Naive thymus-derived CD8-positive, alpha-beta T cell (primary cell): Measurements from ENCODE around the gene ADCY4. TPM values are rescaled to one million over a fixed set of nuclear protein-coding genes. Genes with fewer than 3 reads are reported as not detected.

ENCODE experiments used
- ATAC-seq, 2 donors: fragments of 150-1000 bp; cut with Tn5 transposase in 1 of 2; sonication (Bioruptor Pico), chemical (Tn5 transposase) in 1 of 2; 1 replicate in 1 of 2; 2 replicates in 1 of 2; pipeline ENCODE4 v1.10.0; 2021; ENCODE audit warnings: mild to moderate bottlenecking in 2 of 2, moderate library complexity in 2 of 2
- POLR2A ChIA-PET: fragments of 350-600 bp; sonication (Branson Sonifier 250); formaldehyde crosslinking; loops from one replicate; lab custom pipeline; 2021; ENCODE audit warnings: antibody characterized with exemption; lab: Charles Lee
- DNase-seq, 10 donors: peaks; one replicate each; pipeline versions ENCODE4 v3.0.0 to v3.0.0-alpha.2; 2020 to 2022
- H3K27ac Mint-ChIP-seq, 10 donors: one replicate each; pipeline ENCODE4 v1.8.0; 2020 to 2022; ENCODE audit warnings: mild to moderate bottlenecking in 10 of 10, mixed read lengths in 10 of 10, moderate library complexity in 4 of 10, inconsistent platforms in 1 of 10
- H3K27me3 Mint-ChIP-seq, 5 donors: one replicate each; pipeline ENCODE4 v1.8.0; 2021 to 2022; ENCODE audit warnings: mixed read lengths in 5 of 5
- H3K36me3 Mint-ChIP-seq, 3 donors: one replicate each; pipeline ENCODE4 v1.8.0; 2020 to 2022; ENCODE audit warnings: mixed read lengths in 3 of 3, mild to moderate bottlenecking in 2 of 3, inconsistent platforms in 1 of 3
- H3K4me1 Mint-ChIP-seq, 4 donors: one replicate each; pipeline ENCODE4 v1.8.0; 2021 to 2022; ENCODE audit warnings: mixed read lengths in 4 of 4
- H3K4me3 Mint-ChIP-seq, 10 donors: one replicate each; pipeline ENCODE4 v1.8.0; 2020 to 2022; ENCODE audit warnings: mild to moderate bottlenecking in 10 of 10, mixed read lengths in 10 of 10, moderate library complexity in 6 of 10, inconsistent platforms in 1 of 10
- H3K9me3 Mint-ChIP-seq, 9 donors: one replicate each; pipeline ENCODE4 v1.8.0; 2020 to 2022; ENCODE audit warnings: mixed read lengths in 9 of 9, mild to moderate bottlenecking in 3 of 9, inconsistent platforms in 1 of 9, moderate library complexity in 1 of 9
- polyA plus RNA-seq, 3 donors: library from polyadenylated mRNA; unstranded; fragments of 300-500 nt; fragmentation: Illumina TruSeq; gene quantifications; one replicate each; pipeline ENCODE4 v1.2.3, GENCODE V29; 2021
- total RNA-seq, 8 experiments: library from RNA in 2 of 8; stranded (reverse) in 2 of 8; gene quantifications; one replicate each; pipeline ENCODE4 v1.2.3 and lab custom pipeline; 2021 to 2026

ADCY4 gene
- total and polyA plus RNA-seq, 5 experiments from 2014 or later, result 0.08 to 4.7 (median 0.28) TPM

- no peaks in the 10 kb centered on the region for H3K36me3 Mint-ChIP-seq
- H3K27me3 Mint-ChIP-seq, result peaks cover 2 to 28% (median 3%) of the 10 kb centered on the region in 5 donors
- H3K27ac Mint-ChIP-seq, result no peak overlapping the region
- ATAC-seq (no peak), DNase-seq (no peak)
- peaks cover 10 to 25% (median 16%) of the 10 kb centered on the region in 4 donors for H3K4me1 Mint-ChIP-seq
- no peaks in the 10 kb centered on the region for H3K9me3 Mint-ChIP-seq
- no peak overlapping the region for H3K4me3 Mint-ChIP-seq
- POLR2A ChIA-PET, result interaction anchor here (1.3 kb wide), 1 partner anchor 13 kb away, joined by 3 read pairs; the partner anchor contains the start of gene LTB4R
Measured at GRCh38 chr14:24324024-24324423, 10.8 kb downstream of the ADCY4 start.

- ATAC-seq (no peak), DNase-seq (no peak)
- peaks cover 0 to 21% (median 2%) of the 10 kb centered on the region in 5 donors for H3K27me3 Mint-ChIP-seq
- no peaks in the 10 kb centered on the region for H3K9me3 Mint-ChIP-seq
- H3K4me1 Mint-ChIP-seq, result peaks cover 10 to 18% (median 11%) of the 10 kb centered on the region in 4 donors
- H3K27ac Mint-ChIP-seq, result peak overlapping the region in 1 of 10 donors; percentile 52
- POLR2A ChIA-PET, result no interaction called here
- H3K4me3 Mint-ChIP-seq, result peak overlapping the region in 1 of 10 donors; percentile 55
- H3K36me3 Mint-ChIP-seq, result no peaks in the 10 kb centered on the region
Measured at GRCh38 chr14:24323341-24323740, 11.5 kb downstream of the ADCY4 start.

- no peak for ATAC-seq
- POLR2A ChIA-PET, result no interaction called here
- Mint-ChIP-seq H3K27ac (peak overlapping the region in 3 of 10 donors; percentile 26 to 52 (median 46)), H3K36me3 (no peaks in the 10 kb centered on the region), H3K9me3 (no peaks in the 10 kb centered on the region), H3K4me1 (peaks cover 8 to 14% (median 10%) of the 10 kb centered on the region in 4 donors), H3K4me3 (no peak overlapping the region), H3K27me3 (peaks cover 0 to 19% (median 2%) of the 10 kb centered on the region in 5 donors)
- DNase-seq, result no peak
Measured at GRCh38 chr14:24322672-24323071, 12.2 kb downstream of the ADCY4 start.

- POLR2A ChIA-PET, result interaction anchor here (0.7 to 2.6 kb wide), 3 partner anchors 11 to 106 kb away, joined by 3 to 10 read pairs (median 3); partner anchors contain the start of genes LTB4R, LTB4R2 and MDP1
- Mint-ChIP-seq H3K4me3 (no peak overlapping the region), H3K27ac (peak overlapping the region in 1 of 10 donors; percentile 46), H3K27me3 (peaks cover 0 to 19% (median 2%) of the 10 kb centered on the region in 5 donors), H3K36me3 (no peaks in the 10 kb centered on the region), H3K9me3 (no peaks in the 10 kb centered on the region), H3K4me1 (peaks cover 0 to 10% (median 2%) of the 10 kb centered on the region in 4 donors)
- ATAC-seq, result no peak
- DNase-seq, result no peak
Measured at GRCh38 chr14:24321212-24321975, 13.5 kb downstream of the ADCY4 start.

GRCh38 chr14:24317141-24317928, 17.5 kb downstream of the ADCY4 start:
- POLR2A ChIA-PET, result interaction anchor here (1.1 kb wide), 1 partner anchor 75 kb away, joined by 4 read pairs; the partner anchor contains the start of gene TINF2
- H3K4me1 Mint-ChIP-seq, result peaks cover 25 to 40% (median 34%) of the 10 kb centered on the region in 4 donors
- peaks cover 0 to 6% (median 0%) of the 10 kb centered on the region in 5 donors for H3K27me3 Mint-ChIP-seq
- H3K4me3 Mint-ChIP-seq, result no peak overlapping the region
- DNase-seq (peak in 1 of 10 donors; percentile 22), ATAC-seq (no peak)
- H3K9me3 Mint-ChIP-seq, result no peaks in the 10 kb centered on the region
- no peaks in the 10 kb centered on the region for H3K36me3 Mint-ChIP-seq
- peak overlapping the region in 2 of 10 donors; percentile 16 to 22 for H3K27ac Mint-ChIP-seq

- no peak overlapping the region for H3K4me3 Mint-ChIP-seq
- POLR2A ChIA-PET, result no interaction called here
- no peaks in the 10 kb centered on the region for H3K9me3 Mint-ChIP-seq
- no peak overlapping the region for H3K27ac Mint-ChIP-seq
- DNase-seq, result no peak
- ATAC-seq, result no peak
- H3K27me3 Mint-ChIP-seq, result peaks cover 0 to 4% (median 0%) of the 10 kb centered on the region in 5 donors
- H3K4me1 Mint-ChIP-seq, result peaks cover 31 to 47% (median 42%) of the 10 kb centered on the region in 4 donors
- H3K36me3 Mint-ChIP-seq, result no peaks in the 10 kb centered on the region
Measured at GRCh38 chr14:24316597-24316950, 18.3 kb downstream of the ADCY4 start.

- Mint-ChIP-seq H3K9me3 (no peaks in the 10 kb centered on the region), H3K36me3 (no peaks in the 10 kb centered on the region), H3K27me3 (peaks cover 0 to 4% (median 0%) of the 10 kb centered on the region in 5 donors), H3K4me1 (peaks cover 31 to 47% (median 44%) of the 10 kb centered on the region in 4 donors), H3K27ac (peak overlapping the region in 4 of 10 donors; percentile 22 to 60 (median 35)), H3K4me3 (peak overlapping the region in 2 of 10 donors; percentile 36 to 62)
- POLR2A ChIA-PET, result no interaction called here
- ATAC-seq (no peak), DNase-seq (peak in 1 of 10 donors; percentile 59)
Measured at GRCh38 chr14:24315807-24316596, 18.9 kb downstream of the ADCY4 start.

GRCh38 chr14:24315243-24315806, 19.5 kb downstream of the ADCY4 start:
- Mint-ChIP-seq H3K4me1 (peaks cover 31 to 49% (median 46%) of the 10 kb centered on the region in 4 donors), H3K36me3 (no peaks in the 10 kb centered on the region), H3K27ac (peak overlapping the region in 7 of 10 donors; percentile 18 to 69 (median 48)), H3K9me3 (no peaks in the 10 kb centered on the region), H3K27me3 (peaks cover 0 to 4% (median 0%) of the 10 kb centered on the region in 5 donors), H3K4me3 (peak overlapping the region in 3 of 10 donors; percentile 26 to 62 (median 44))
- ATAC-seq (no peak), DNase-seq (peak in 1 of 10 donors; percentile 51)
- POLR2A ChIA-PET, result no interaction called here

GRCh38 chr14:24314377-24315193, 20.3 kb downstream of the ADCY4 start:
- DNase-seq, result peak in 1 of 10 donors; percentile 30
- H3K4me3 Mint-ChIP-seq, result peak overlapping the region in 9 of 10 donors; percentile 12 to 87 (median 74)
- H3K27ac Mint-ChIP-seq, result peak overlapping the region; percentile 1 to 89 (median 70)
- H3K27me3 Mint-ChIP-seq, result peaks cover 0 to 3% (median 0%) of the 10 kb centered on the region in 5 donors
- POLR2A ChIA-PET, result interaction anchor here (1.2 to 8.2 kb wide), 4 partner anchors 14 to 99 kb away, joined by 3 to 67 read pairs (median 5); partner anchors contain the start of genes DHRS1, MDP1, NOP9 and TINF2
- peaks cover 34 to 57% (median 54%) of the 10 kb centered on the region in 4 donors for H3K4me1 Mint-ChIP-seq
- ATAC-seq, result no peak
- no peaks in the 10 kb centered on the region for H3K9me3 Mint-ChIP-seq
- no peaks in the 10 kb centered on the region for H3K36me3 Mint-ChIP-seq

GRCh38 chr14:24313913-24314312, 21.0 kb downstream of the ADCY4 start:
- H3K4me3 Mint-ChIP-seq, result peak overlapping the region in 9 of 10 donors; percentile 52 to 87 (median 74)
- no peaks in the 10 kb centered on the region for H3K36me3 Mint-ChIP-seq
- ATAC-seq, result no peak
- POLR2A ChIA-PET, result interaction anchor here (0.7 to 8.2 kb wide), 5 partner anchors 14 to 98 kb away, joined by 3 to 67 read pairs (median 4); partner anchors contain the start of genes DHRS1, MDP1, NOP9 and TINF2
- H3K27me3 Mint-ChIP-seq, result no peaks in the 10 kb centered on the region
- peak overlapping the region; percentile 63 to 89 (median 80) for H3K27ac Mint-ChIP-seq
- H3K9me3 Mint-ChIP-seq, result no peaks in the 10 kb centered on the region
- H3K4me1 Mint-ChIP-seq, result peaks cover 34 to 64% (median 61%) of the 10 kb centered on the region in 4 donors
- peak in 1 of 10 donors; percentile 38 for DNase-seq
